HepG2 (cell line): ENCODE data around the gene ERLEC1. TPM values are rescaled to one million over a fixed set of nuclear protein-coding genes. Genes with fewer than 3 reads are reported as not detected.

Source experiments
- NR2C2 ChIP-seq: sonication (generic); formaldehyde crosslinking; IDR thresholded peaks from 2 replicates; pipeline ENCODE4 v1.4.0; 2020; ENCODE audit warnings: missing genetic modification reagents, mild to moderate bottlenecking, moderate library complexity, borderline replicate concordance
- PHF21A ChIP-seq: sonication (generic); formaldehyde crosslinking; IDR thresholded peaks from 2 replicates; pipeline ENCODE4 v1.5.0; 2020; ENCODE audit warnings: mild to moderate bottlenecking, missing genetic modification reagents
- PHF5A ChIP-seq: IDR thresholded peaks from one replicate; pipeline ENCODE4 v1.6.1; 2018; ENCODE audit warnings: low read depth, missing genetic modification reagents; ENCODE audit not compliant: unreplicated experiment
- SOX6 ChIP-seq, 2 experiments: fragments of 450-650 bp in 1 of 2; sonication (generic) in 1 of 2; formaldehyde crosslinking in 1 of 2; IDR thresholded peaks; 2 replicates each; pipeline versions ENCODE4 v1.4.0 to v1.6.1; 2017 to 2020; ENCODE audit warnings: antibody characterized with exemption in 1 of 2, mild to moderate bottlenecking in 1 of 2, missing genetic modification reagents in 1 of 2
- STAT5B ChIP-seq: sonication (generic); formaldehyde crosslinking; IDR thresholded peaks from 2 replicates; pipeline ENCODE4 v1.4.0; 2020; ENCODE audit warnings: missing genetic modification reagents
- THAP11 ChIP-seq: IDR thresholded peaks from 2 replicates; pipeline ENCODE4 v1.6.1; 2016; ENCODE audit warnings: missing biosample characterization, missing genetic modification reagents
- ZNF558 ChIP-seq: sonication (generic); formaldehyde crosslinking; IDR thresholded peaks from 2 replicates; pipeline ENCODE4 v1.9.0; 2022; ENCODE audit warnings: mild to moderate bottlenecking, missing genetic modification reagents, borderline replicate concordance
- ZSCAN21 ChIP-seq: sonication (generic); formaldehyde crosslinking; IDR thresholded peaks from 2 replicates; pipeline ENCODE4 v1.8.0; 2022; ENCODE audit warnings: mild to moderate bottlenecking, missing genetic modification reagents, moderate library complexity, borderline replicate concordance
- polyA plus RNA-seq, 8 experiments: library from polyadenylated mRNA; depleted of rRNA in 3 of 8; stranded (reverse) in 7 of 8; unstranded in 1 of 8; fragments of >200 nt; fragmentation: Illumina TruSeq in 4 of 8; extraction: Trizol in 4 of 8; gene quantifications; 2 replicates each; pipeline versions ENCODE4 v1.2.1 to v1.2.3, GENCODE V29; 2011 to 2016; ENCODE audit warnings: low read depth in 4 of 8, missing spikeins in 1 of 8, mixed read lengths in 1 of 8; ENCODE audit not compliant: insufficient read depth in 1 of 8
- total RNA-seq, 5 experiments: library from RNA; depleted of rRNA; stranded (reverse); fragments of >200 nt; fragmentation: Illumina TruSeq; extraction: Trizol; gene quantifications; 2 replicates each; pipeline ENCODE4 v1.2.3, GENCODE V29; 2016; ENCODE audit warnings: low read depth in 1 of 5
- TF ChIP-seq, protein P1 (sequence below): sonication (generic); formaldehyde crosslinking; IDR thresholded peaks from 2 replicates; pipeline ENCODE4 v1.4.0; 2020; ENCODE audit warnings: missing genetic modification reagents, borderline replicate concordance
- TF ChIP-seq, protein P2 (sequence below): sonication (generic); formaldehyde crosslinking; IDR thresholded peaks from 2 replicates; pipeline ENCODE4 v1.4.0; 2020; ENCODE audit warnings: missing genetic modification reagents, borderline replicate concordance
- TF ChIP-seq, protein P3 (sequence below): sonication (generic); formaldehyde crosslinking; conservative IDR thresholded peaks from 2 replicates; pipeline ENCODE4 v1.4.0; 2020; ENCODE audit warnings: mild to moderate bottlenecking, missing genetic modification reagents, moderate library complexity

The ERLEC1 gene
- total and polyA plus RNA-seq, 2 of the 13 experiments (the other 11 are each of a cell fraction or from before 2014, with no cell fraction given), result 87.3 to 88.4 TPM

DNA sequence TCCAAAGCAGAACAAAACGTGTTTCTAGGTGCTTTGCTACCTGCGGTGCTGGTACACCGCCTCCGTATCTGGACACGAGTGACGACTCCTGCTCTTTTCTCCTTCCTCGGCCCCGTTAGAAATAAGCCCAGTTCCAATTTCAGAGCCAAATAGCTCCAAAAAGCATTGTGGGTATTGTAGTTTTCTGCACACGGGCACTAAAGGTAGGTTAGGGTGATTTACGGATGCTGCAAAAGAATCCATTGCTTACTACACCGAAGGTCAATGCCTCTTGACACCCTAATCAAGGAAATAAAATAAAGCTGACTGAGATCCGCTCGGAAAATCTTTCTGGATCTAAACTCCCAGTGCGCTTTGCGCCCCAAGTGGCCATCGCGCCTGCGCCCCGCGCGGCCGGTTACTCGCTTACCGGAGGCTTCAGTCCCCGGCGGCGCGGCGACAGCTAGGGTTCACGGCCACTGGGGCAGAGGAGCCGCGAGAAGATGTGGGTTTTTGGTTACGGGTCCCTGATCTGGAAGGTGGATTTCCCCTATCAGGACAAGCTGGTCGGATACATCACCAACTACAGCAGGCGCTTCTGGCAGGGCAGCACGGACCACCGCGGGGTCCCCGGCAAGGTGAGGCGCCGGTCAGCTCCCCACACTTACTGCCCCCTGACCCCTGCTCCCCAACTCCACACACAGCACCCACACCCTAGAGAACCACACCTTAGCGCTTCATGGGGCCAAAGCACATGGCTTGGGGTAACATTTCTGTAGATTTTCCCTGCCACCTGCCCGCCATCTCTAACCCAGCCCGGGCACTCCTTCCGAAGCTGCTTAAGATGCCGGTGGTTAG is 19.2 kb upstream of the ERLEC1 start, which contains the start of gene CHAC2 (continued):
- peak; percentile 94 for TF ChIP-seq PHF21A (CRISPR knock-in tag)
- no peak for TF ChIP-seq ZSCAN21
- TF ChIP-seq ZNF558 (CRISPR knock-in tag), result no peak
- TF ChIP-seq, protein P1, sequence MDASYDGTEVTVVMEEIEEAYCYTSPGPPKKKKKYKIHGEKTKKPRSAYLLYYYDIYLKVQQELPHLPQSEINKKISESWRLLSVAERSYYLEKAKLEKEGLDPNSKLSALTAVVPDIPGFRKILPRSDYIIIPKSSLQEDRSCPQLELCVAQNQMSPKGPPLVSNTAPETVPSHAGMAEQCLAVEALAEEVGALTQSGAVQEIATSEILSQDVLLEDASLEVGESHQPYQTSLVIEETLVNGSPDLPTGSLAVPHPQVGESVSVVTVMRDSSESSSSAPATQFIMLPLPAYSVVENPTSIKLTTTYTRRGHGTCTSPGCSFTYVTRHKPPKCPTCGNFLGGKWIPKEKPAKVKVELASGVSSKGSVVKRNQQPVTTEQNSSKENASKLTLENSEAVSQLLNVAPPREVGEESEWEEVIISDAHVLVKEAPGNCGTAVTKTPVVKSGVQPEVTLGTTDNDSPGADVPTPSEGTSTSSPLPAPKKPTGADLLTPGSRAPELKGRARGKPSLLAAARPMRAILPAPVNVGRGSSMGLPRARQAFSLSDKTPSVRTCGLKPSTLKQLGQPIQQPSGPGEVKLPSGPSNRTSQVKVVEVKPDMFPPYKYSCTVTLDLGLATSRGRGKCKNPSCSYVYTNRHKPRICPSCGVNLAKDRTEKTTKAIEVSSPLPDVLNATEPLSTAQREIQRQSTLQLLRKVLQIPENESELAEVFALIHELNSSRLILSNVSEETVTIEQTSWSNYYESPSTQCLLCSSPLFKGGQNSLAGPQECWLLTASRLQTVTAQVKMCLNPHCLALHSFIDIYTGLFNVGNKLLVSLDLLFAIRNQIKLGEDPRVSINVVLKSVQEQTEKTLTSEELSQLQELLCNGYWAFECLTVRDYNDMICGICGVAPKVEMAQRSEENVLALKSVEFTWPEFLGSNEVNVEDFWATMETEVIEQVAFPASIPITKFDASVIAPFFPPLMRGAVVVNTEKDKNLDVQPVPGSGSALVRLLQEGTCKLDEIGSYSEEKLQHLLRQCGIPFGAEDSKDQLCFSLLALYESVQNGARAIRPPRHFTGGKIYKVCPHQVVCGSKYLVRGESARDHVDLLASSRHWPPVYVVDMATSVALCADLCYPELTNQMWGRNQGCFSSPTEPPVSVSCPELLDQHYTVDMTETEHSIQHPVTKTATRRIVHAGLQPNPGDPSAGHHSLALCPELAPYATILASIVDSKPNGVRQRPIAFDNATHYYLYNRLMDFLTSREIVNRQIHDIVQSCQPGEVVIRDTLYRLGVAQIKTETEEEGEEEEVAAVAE (CRISPR knock-in tag), result peak; percentile 43; the same call in 1 of the 2 replicates
- peak; percentile 17; the same call in 1 of the 2 replicates for TF ChIP-seq STAT5B (CRISPR knock-in tag)
- peak; percentile 98 for TF ChIP-seq THAP11 (CRISPR knock-in tag)
- no peak for TF ChIP-seq PHF5A (CRISPR knock-in tag)
- TF ChIP-seq NR2C2 (CRISPR knock-in tag), result peak; percentile 90
- TF ChIP-seq, protein P2, sequence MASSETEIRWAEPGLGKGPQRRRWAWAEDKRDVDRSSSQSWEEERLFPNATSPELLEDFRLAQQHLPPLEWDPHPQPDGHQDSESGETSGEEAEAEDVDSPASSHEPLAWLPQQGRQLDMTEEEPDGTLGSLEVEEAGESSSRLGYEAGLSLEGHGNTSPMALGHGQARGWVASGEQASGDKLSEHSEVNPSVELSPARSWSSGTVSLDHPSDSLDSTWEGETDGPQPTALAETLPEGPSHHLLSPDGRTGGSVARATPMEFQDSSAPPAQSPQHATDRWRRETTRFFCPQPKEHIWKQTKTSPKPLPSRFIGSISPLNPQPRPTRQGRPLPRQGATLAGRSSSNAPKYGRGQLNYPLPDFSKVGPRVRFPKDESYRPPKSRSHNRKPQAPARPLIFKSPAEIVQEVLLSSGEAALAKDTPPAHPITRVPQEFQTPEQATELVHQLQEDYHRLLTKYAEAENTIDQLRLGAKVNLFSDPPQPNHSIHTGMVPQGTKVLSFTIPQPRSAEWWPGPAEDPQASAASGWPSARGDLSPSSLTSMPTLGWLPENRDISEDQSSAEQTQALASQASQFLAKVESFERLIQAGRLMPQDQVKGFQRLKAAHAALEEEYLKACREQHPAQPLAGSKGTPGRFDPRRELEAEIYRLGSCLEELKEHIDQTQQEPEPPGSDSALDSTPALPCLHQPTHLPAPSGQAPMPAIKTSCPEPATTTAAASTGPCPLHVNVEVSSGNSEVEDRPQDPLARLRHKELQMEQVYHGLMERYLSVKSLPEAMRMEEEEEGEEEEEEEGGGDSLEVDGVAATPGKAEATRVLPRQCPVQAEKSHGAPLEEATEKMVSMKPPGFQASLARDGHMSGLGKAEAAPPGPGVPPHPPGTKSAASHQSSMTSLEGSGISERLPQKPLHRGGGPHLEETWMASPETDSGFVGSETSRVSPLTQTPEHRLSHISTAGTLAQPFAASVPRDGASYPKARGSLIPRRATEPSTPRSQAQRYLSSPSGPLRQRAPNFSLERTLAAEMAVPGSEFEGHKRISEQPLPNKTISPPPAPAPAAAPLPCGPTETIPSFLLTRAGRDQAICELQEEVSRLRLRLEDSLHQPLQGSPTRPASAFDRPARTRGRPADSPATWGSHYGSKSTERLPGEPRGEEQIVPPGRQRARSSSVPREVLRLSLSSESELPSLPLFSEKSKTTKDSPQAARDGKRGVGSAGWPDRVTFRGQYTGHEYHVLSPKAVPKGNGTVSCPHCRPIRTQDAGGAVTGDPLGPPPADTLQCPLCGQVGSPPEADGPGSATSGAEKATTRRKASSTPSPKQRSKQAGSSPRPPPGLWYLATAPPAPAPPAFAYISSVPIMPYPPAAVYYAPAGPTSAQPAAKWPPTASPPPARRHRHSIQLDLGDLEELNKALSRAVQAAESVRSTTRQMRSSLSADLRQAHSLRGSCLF (CRISPR knock-in tag), result no peak
- no peak for TF ChIP-seq SOX6 (IDR thresholded peaks at IDR 0.05)
- TF ChIP-seq SOX6 (CRISPR knock-in tag; IDR thresholded peaks at IDR 0.05), result peak; percentile 72
- TF ChIP-seq, protein P3, sequence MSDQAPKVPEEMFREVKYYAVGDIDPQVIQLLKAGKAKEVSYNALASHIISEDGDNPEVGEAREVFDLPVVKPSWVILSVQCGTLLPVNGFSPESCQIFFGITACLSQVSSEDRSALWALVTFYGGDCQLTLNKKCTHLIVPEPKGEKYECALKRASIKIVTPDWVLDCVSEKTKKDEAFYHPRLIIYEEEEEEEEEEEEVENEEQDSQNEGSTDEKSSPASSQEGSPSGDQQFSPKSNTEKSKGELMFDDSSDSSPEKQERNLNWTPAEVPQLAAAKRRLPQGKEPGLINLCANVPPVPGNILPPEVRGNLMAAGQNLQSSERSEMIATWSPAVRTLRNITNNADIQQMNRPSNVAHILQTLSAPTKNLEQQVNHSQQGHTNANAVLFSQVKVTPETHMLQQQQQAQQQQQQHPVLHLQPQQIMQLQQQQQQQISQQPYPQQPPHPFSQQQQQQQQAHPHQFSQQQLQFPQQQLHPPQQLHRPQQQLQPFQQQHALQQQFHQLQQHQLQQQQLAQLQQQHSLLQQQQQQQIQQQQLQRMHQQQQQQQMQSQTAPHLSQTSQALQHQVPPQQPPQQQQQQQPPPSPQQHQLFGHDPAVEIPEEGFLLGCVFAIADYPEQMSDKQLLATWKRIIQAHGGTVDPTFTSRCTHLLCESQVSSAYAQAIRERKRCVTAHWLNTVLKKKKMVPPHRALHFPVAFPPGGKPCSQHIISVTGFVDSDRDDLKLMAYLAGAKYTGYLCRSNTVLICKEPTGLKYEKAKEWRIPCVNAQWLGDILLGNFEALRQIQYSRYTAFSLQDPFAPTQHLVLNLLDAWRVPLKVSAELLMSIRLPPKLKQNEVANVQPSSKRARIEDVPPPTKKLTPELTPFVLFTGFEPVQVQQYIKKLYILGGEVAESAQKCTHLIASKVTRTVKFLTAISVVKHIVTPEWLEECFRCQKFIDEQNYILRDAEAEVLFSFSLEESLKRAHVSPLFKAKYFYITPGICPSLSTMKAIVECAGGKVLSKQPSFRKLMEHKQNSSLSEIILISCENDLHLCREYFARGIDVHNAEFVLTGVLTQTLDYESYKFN (CRISPR knock-in tag), result no peak
